Kidney (tissue), 14 donors: ENCODE data around the gene GPR68. TPM values are rescaled to one million over a fixed set of nuclear protein-coding genes. Genes with fewer than 3 reads are reported as not detected.

Experiments
- DNase-seq, 5 donors: peaks; one replicate each; pipeline ENCODE4 v3.0.0-alpha.2; 2013 to 2020
- FAIRE-seq: peaks from 2 replicates; lab custom pipeline; 2012; peaks lifted over from hg19 to GRCh38; lab: Jason Lieb, UNC
- H3K27ac ChIP-seq, 2 donors: one replicate each; pipeline ENCODE4 v1.7.0; 2013; ENCODE audit warnings: low read depth in 2 of 2, low read length in 2 of 2, inconsistent platforms in 1 of 2
- H3K27me3 ChIP-seq: one replicate; pipeline ENCODE4 v1.7.1; 2013; ENCODE audit warnings: low read length, inconsistent platforms; ENCODE audit not compliant: control insufficient read depth, insufficient read depth
- H3K36me3 ChIP-seq, 3 donors: one replicate each; pipeline versions ENCODE4 v1.7.0 to v1.7.1; 2013; ENCODE audit warnings: low read length in 3 of 3, control low read depth in 1 of 3, inconsistent platforms in 1 of 3; ENCODE audit not compliant: insufficient read depth in 3 of 3, control insufficient read depth in 2 of 3
- H3K4me1 ChIP-seq, 3 donors: one replicate each; pipeline versions ENCODE4 v1.7.0 to v1.7.1; 2013; ENCODE audit warnings: low read length in 3 of 3, inconsistent platforms in 1 of 3, low read depth in 1 of 3; ENCODE audit not compliant: control insufficient read depth in 2 of 3, insufficient read depth in 2 of 3
- H3K4me3 ChIP-seq, 3 donors: one replicate each; pipeline versions ENCODE4 v1.7.0 to v1.8.1; 2013; ENCODE audit warnings: low read length in 3 of 3, control low read depth in 1 of 3, inconsistent platforms in 1 of 3
- H3K9ac ChIP-seq, 3 donors: one replicate each; pipeline versions ENCODE4 v1.7.0 to v1.7.1; 2013; ENCODE audit warnings: low read length in 3 of 3, control low read depth in 1 of 3, inconsistent platforms in 1 of 3
- H3K9me3 ChIP-seq, 3 donors: one replicate each; pipeline versions ENCODE4 v1.7.0 to v1.7.1; 2013; ENCODE audit warnings: low read length in 3 of 3, control low read depth in 1 of 3, inconsistent platforms in 1 of 3; ENCODE audit not compliant: control insufficient read depth in 2 of 3, insufficient read depth in 1 of 3
- intact Hi-C: fragments of 100-400 bp; cut with DNase I; formaldehyde crosslinking; loops from one replicate; pipeline ENCODE4 v1.11.1; 2022
- polyA plus RNA-seq: library from polyadenylated mRNA; stranded (reverse); fragments of 350-450 nt; fragmentation: Illumina TruSeq; extraction: RNeasy Lipid Tissue Mini Kit (QIAGEN cat#74804); gene quantifications from one replicate; pipeline ENCODE4 v1.2.3, GENCODE V29; 2014; ENCODE audit warnings: low read depth, low replicate concordance; ENCODE audit not compliant: insufficient read depth
- total RNA-seq: library from RNA; stranded (reverse); fragmentation: NEBNext Ultra II Directional; extraction: Animal tissue kit (Norgen Biotek cat#: 25700); gene quantifications from one replicate; pipeline ENCODE4 v1.2.1, GENCODE V29; 2021
- TF ChIP-seq, protein P1 (sequence below): IDR thresholded peaks from 3 replicates; pipeline ENCODE4 v1.5.1; 2012; ENCODE audit warnings: mild to moderate bottlenecking, moderate library complexity, borderline replicate concordance; ENCODE audit not compliant: insufficient read depth; ENCODE audit errors: extremely low read depth
- donor health status: control.
- donor health status: control.
- donor health status: control.
- donor health status: control.
- donor health status: control.
- donor health status: DM: yes; HTN: yes; CAD: no.
- donor health status: Normal renal cell carcinoma (clear cell type).

Gene GPR68
- total and polyA plus RNA-seq, 2 donors from 2014 or later, result 0.82 to 1.7 TPM

DNA sequence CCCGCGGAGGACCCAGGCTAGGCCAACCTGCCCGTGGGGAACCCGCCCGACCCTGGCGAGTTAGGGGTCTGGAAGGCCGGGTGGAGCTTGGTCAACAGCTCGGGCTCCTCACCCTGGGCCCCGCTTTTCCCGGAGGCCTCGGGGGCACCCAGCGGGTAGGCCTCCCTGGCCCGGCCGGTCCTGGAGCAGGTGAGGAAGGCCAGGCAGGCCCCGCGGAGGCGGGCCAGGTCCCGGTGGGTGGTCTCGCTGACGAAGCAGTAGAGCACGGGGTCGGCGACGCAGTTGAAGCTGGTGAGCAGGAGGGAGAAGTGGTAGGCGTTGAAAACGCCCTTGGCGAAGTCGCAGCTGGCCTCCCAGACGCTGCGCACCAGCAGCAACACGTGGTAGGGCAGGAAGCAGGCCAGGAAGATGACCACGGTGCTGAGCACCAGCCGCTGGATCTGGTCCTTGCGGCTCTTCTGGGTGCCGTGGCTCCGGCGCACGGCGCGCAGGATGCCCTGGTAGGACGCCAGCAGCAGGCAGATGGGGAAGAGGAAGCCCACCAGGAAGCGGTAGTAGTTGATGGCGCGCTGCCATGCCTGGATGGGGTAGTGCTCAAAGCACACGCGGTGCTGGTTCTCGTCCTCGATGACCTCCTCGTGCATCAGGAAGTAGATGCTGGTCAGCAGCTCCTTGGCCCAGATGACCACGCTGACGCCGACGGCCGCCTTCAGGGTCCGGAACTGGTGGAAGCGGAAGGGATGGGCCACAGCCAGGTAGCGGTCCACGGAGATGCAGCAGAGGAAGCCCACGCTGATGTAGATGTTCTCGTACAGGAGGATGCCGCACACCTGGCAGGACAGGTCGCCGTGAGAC is 10.3 kb downstream of the GPR68 start:
- Histone ChIP-seq H3K9me3 (peaks cover 0 to 8% (median 0%) of the 10 kb centered on the region in 3 donors), H3K9ac (no peak overlapping the region), H3K27me3 (no peaks in the 10 kb centered on the region), H3K4me3 (no peak overlapping the region), H3K27ac (no peak overlapping the region), H3K4me1 (peaks cover 0 to 2% (median 0%) of the 10 kb centered on the region in 3 donors), H3K36me3 (peaks cover 0 to 3% (median 0%) of the 10 kb centered on the region in 3 donors)
- no peak for FAIRE-seq
- no peak for DNase-seq
- TF ChIP-seq, protein P1, sequence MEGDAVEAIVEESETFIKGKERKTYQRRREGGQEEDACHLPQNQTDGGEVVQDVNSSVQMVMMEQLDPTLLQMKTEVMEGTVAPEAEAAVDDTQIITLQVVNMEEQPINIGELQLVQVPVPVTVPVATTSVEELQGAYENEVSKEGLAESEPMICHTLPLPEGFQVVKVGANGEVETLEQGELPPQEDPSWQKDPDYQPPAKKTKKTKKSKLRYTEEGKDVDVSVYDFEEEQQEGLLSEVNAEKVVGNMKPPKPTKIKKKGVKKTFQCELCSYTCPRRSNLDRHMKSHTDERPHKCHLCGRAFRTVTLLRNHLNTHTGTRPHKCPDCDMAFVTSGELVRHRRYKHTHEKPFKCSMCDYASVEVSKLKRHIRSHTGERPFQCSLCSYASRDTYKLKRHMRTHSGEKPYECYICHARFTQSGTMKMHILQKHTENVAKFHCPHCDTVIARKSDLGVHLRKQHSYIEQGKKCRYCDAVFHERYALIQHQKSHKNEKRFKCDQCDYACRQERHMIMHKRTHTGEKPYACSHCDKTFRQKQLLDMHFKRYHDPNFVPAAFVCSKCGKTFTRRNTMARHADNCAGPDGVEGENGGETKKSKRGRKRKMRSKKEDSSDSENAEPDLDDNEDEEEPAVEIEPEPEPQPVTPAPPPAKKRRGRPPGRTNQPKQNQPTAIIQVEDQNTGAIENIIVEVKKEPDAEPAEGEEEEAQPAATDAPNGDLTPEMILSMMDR, result no peak
- intact Hi-C loops, result no loop called here

GRCh38 chr14:91232603-91233002 is 11.9 kb downstream of the GPR68 start:
- FAIRE-seq, result no peak
- no peak for DNase-seq
- intact Hi-C loops, result no loop called here
- H3K27ac ChIP-seq, result no peak overlapping the region
- H3K9ac ChIP-seq, result no peak overlapping the region
- H3K4me1 ChIP-seq, result peaks cover 0 to 2% (median 0%) of the 10 kb centered on the region in 3 donors
- peaks cover 0 to 3% (median 0%) of the 10 kb centered on the region in 3 donors for H3K36me3 ChIP-seq
- H3K4me3 ChIP-seq, result no peak overlapping the region
- no peaks in the 10 kb centered on the region for H3K27me3 ChIP-seq
- TF ChIP-seq, protein P1, result no peak
- peaks cover 0 to 8% (median 0%) of the 10 kb centered on the region in 3 donors for H3K9me3 ChIP-seq

DNA sequence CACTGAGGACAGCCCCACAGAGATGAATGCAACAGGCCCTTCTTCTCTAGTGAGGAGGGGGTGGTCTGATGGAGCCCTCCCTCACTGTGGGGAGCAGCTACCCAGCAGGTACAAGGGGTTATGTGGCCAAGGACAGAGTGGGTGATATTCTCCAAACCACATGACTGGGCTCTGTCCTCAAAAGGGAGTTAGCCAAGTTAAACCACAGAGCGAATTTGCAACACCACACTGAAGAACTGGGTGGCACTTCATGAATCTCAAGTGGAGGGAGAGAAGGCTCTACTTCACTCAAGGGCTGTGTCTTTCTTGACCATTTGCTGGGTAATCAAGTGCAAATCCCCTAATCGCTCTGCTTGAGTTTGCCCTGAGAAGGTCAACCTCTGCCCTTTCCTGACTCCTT is 12.5 kb downstream of the GPR68 start:
- no peak for FAIRE-seq
- Histone ChIP-seq H3K27ac (no peak overlapping the region), H3K4me1 (peaks cover 0 to 2% (median 0%) of the 10 kb centered on the region in 3 donors), H3K27me3 (no peaks in the 10 kb centered on the region), H3K4me3 (no peak overlapping the region), H3K9me3 (peaks cover 0 to 8% (median 0%) of the 10 kb centered on the region in 3 donors), H3K9ac (no peak overlapping the region), H3K36me3 (peaks cover 0 to 3% (median 2%) of the 10 kb centered on the region in 3 donors)
- intact Hi-C loops, result no loop called here
- DNase-seq, result no peak
- TF ChIP-seq, protein P1, result no peak
